Thyroid gland (tissue), 4 donors: ENCODE results near the gene SYTL2. TPM values are rescaled to one million over a fixed set of nuclear protein-coding genes. Genes with fewer than 3 reads are reported as not detected.

Experiments used
- DNase-seq, 2 donors: peaks; one replicate each; pipeline ENCODE4 v3.0.0-alpha.2; 2019
- H3K27ac ChIP-seq, 3 donors: fragments of 200-600 bp; sonication (generic); 1 replicate in 2 of 3; 2 replicates in 1 of 3; pipeline ENCODE4 v1.5.1; 2016 to 2019; ENCODE audit warnings: mild to moderate bottlenecking in 1 of 3, moderate library complexity in 1 of 3
- H3K27me3 ChIP-seq: fragments of 200-600 bp; sonication (generic); one replicate; pipeline ENCODE4 v1.5.1; 2019
- H3K36me3 ChIP-seq, 2 donors: fragments of 200-600 bp; sonication (generic); one replicate each; pipeline ENCODE4 v1.5.1; 2016 to 2019
- H3K4me1 ChIP-seq, 2 donors: fragments of 200-600 bp; sonication (generic); one replicate each; pipeline ENCODE4 v1.5.1; 2017 to 2019
- H3K4me3 ChIP-seq, 3 donors: fragments of 200-600 bp; sonication (generic); replicated peaks in 1 of 3; 1 replicate in 2 of 3; 2 replicates in 1 of 3; pipeline ENCODE4 v1.5.1; 2016; ENCODE audit warnings: mild to moderate bottlenecking in 1 of 3
- H3K9me3 ChIP-seq: fragments of 200-600 bp; sonication (generic); one replicate; pipeline ENCODE4 v1.5.1; 2017
- POLR2A ChIP-seq, 2 donors: fragments of 450-650 bp; IDR thresholded peaks; one replicate each; pipeline ENCODE4 v1.6.1; 2017; ENCODE audit warnings: antibody characterized with exemption in 2 of 2, mild to moderate bottlenecking in 2 of 2, moderate library complexity in 1 of 2
- WGBS, 2 donors: methylation state at CpG; one replicate each; pipeline ENCODE4 v1.1.5; 2017; 5-methylcytosine and 5-hydroxymethylcytosine counted together
- intact Hi-C: fragments of 100-400 bp; cut with DNase I; formaldehyde crosslinking; loops from one replicate; pipeline ENCODE4 v1.15.1; 2023
- total RNA-seq, 4 donors: library from RNA; depleted of rRNA; stranded (reverse); fragments of >200 nt; gene quantifications; one replicate each; pipeline ENCODE4 v1.2.3, GENCODE V29; 2016
- TF ChIP-seq, protein P1 (sequence below), 6 experiments: fragments of 200-600 bp in 3 of 6; fragments of 450-650 bp in 3 of 6; sonication (generic) in 3 of 6; IDR thresholded peaks; one replicate each; pipeline ENCODE4 v1.5.1; 2016 to 2019; ENCODE audit warnings: antibody characterized with exemption in 6 of 6, mild to moderate bottlenecking in 2 of 6, inconsistent platforms in 1 of 6, moderate library complexity in 1 of 6

Gene SYTL2
- total RNA-seq, 4 donors from 2014 or later, result 4.5 to 18.8 (median 9.0) TPM

DNA sequence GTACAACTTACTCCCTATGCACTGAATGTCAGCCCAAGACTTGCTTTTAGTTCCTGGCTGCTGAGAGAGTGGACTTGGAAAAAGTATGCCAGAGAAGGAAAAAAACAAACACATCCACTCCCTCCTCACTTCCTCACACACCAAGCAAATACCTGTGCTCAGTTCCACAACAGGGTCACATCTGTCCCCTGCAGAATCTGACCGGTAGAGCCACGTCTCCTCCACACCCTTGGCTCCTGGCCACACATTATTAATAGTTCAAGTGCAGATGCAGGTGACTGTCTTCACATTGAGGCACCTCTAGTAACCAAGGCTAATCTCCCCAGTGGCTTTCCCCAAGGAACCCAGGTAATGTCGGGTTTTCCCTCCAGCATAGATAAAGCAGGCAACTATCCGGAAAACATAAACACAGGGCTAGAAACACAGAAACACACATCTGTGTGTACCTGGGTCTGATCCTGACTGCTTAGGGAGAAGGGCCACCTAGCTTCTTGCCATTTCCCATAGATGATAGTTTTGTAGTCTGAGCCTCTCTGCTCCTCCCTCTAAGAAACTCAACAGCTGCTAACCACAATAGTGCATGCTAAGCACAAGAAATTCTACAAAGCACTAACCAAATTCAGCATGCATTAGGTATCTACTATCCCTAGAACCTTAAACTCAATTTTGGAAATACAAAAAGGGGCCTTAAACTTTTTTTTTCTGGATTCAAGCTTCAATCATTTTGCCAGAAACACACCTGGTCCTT lies 10.2 kb downstream of the SYTL2 start:
- no peak overlapping the region for H3K27ac ChIP-seq
- H3K4me1 ChIP-seq, result no peaks in the 10 kb centered on the region
- TF ChIP-seq POLR2A (IDR thresholded peaks at IDR 0.05), result no peak
- TF ChIP-seq, protein P1, sequence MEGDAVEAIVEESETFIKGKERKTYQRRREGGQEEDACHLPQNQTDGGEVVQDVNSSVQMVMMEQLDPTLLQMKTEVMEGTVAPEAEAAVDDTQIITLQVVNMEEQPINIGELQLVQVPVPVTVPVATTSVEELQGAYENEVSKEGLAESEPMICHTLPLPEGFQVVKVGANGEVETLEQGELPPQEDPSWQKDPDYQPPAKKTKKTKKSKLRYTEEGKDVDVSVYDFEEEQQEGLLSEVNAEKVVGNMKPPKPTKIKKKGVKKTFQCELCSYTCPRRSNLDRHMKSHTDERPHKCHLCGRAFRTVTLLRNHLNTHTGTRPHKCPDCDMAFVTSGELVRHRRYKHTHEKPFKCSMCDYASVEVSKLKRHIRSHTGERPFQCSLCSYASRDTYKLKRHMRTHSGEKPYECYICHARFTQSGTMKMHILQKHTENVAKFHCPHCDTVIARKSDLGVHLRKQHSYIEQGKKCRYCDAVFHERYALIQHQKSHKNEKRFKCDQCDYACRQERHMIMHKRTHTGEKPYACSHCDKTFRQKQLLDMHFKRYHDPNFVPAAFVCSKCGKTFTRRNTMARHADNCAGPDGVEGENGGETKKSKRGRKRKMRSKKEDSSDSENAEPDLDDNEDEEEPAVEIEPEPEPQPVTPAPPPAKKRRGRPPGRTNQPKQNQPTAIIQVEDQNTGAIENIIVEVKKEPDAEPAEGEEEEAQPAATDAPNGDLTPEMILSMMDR (IDR thresholded peaks at IDR 0.05), result no peak
- H3K9me3 ChIP-seq, result no peaks in the 10 kb centered on the region
- intact Hi-C loops, result no loop called here
- 79 to 81% methylated on average over 4 of the region's 4 CpGs for WGBS, 2 donors
- H3K4me3 ChIP-seq, result no peak overlapping the region
- H3K36me3 ChIP-seq, result no peaks in the 10 kb centered on the region
- no peaks in the 10 kb centered on the region for H3K27me3 ChIP-seq
- no peak for DNase-seq

DNA sequence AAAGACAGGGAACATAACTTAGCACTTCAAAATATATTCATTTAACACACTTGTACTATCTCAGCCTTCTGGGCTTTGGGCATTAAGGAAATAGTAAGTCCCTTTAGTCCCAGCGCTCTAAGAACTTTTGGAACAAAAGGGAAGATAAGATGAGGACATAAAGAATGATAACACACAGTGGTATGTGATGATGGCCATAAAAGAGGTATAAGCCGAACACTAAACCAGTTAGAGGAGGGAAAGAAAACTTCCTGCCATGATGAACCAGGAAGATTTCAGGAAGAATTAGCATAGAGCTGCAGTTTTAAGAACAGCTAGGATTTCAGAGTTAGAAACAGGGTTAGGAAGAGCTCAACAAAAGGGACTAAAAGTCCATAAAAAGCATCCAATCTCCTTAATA lies 11.8 kb downstream of the SYTL2 start:
- intact Hi-C loops, result no loop called here
- H3K4me3 ChIP-seq, result no peak overlapping the region
- 87 to 90% methylated on average over 2 of the region's 2 CpGs for WGBS, 2 donors

DNA sequence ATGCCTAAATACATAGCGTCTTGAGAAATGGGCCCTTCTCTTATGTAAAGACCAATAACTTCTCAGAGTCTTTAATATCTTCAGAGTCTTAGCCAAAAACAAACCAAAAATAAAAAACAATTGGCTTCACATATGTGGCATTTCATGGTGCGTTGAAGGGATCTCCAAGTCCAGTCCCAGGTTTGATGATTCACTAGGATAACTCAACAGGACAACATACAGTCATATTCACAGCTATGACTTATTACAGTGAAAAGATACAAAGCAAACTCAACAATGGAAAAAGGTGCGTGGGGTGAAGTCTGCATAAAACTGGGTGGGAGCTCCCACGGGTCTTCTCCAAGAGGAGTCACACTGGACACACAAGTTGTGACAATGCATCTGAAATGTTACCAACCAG lies 12.6 kb downstream of the SYTL2 start:
- no peak overlapping the region for H3K4me3 ChIP-seq
- TF ChIP-seq POLR2A (IDR thresholded peaks at IDR 0.05), result no peak
- TF ChIP-seq, protein P1 (IDR thresholded peaks at IDR 0.05), result no peak
- intact Hi-C loops, result no loop called here
- H3K27ac ChIP-seq, result no peak overlapping the region
- no peaks in the 10 kb centered on the region for H3K4me1 ChIP-seq
- no peaks in the 10 kb centered on the region for H3K9me3 ChIP-seq
- no peaks in the 10 kb centered on the region for H3K36me3 ChIP-seq
- H3K27me3 ChIP-seq, result no peaks in the 10 kb centered on the region
- no peak for DNase-seq
- WGBS, 2 donors, result 91 to 94% methylated on average over 4 of the region's 4 CpGs

More for the DNA sequence above, 11.8 kb downstream of the SYTL2 start:
- Histone ChIP-seq H3K27ac (no peak overlapping the region), H3K4me1 (no peaks in the 10 kb centered on the region), H3K27me3 (no peaks in the 10 kb centered on the region), H3K9me3 (no peaks in the 10 kb centered on the region), H3K36me3 (no peaks in the 10 kb centered on the region)
- DNase-seq, result no peak
- TF ChIP-seq, protein P1 (IDR thresholded peaks at IDR 0.05), result no peak
- no peak for TF ChIP-seq POLR2A (IDR thresholded peaks at IDR 0.05)

DNA sequence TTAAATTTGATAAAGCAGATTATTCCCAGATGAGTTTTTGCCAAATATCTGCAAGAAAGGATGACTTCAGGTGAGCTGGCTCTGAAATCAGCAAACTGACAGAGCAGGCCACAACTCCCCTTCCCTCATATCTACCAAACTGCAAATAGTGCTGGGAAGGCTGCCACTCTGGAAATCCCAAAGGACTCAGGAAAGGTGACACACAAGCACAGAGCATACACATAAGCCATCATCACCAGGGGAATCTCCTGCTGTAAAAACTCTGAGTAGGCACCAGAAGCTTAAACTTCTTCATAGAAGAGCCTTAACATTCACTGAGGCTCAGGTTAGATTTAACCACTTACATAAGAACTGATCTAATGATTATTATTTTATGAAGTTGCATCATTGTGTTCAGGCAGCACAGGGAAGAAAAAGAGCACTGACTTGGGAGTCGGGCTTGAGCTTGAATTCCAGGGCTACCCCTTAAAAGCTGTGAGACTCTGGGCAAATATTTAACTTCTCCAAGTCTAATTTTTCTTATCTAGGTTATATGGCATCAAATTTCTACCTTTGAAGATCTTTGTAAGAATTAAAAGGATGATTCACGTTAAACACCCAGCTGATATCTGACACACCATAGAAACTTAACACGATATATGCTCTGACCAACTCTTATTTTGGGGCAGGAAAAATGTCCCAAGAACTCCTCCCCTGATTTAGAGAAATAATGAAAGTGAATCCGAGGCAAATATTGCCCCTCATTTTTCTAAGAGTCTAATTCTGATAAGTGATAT lies 15.0 kb downstream of the SYTL2 start:
- no peaks in the 10 kb centered on the region for H3K36me3 ChIP-seq
- no peak overlapping the region for H3K4me3 ChIP-seq
- DNase-seq, result no peak
- H3K4me1 ChIP-seq, result no peaks in the 10 kb centered on the region
- H3K9me3 ChIP-seq, result no peaks in the 10 kb centered on the region
- 72 to 74% methylated on average over 4 of the region's 4 CpGs for WGBS, 2 donors
- intact Hi-C loops, result no loop called here
- H3K27me3 ChIP-seq, result no peaks in the 10 kb centered on the region
- H3K27ac ChIP-seq, result no peak overlapping the region
- TF ChIP-seq, protein P1 (IDR thresholded peaks at IDR 0.05), result no peak
- no peak for TF ChIP-seq POLR2A (IDR thresholded peaks at IDR 0.05)
